Measurements from ENCODE around the gene WDR88. TPM values are rescaled to one million over a fixed set of nuclear protein-coding genes. Genes with fewer than 3 reads are reported as not detected.

The WDR88 gene
- total RNA-seq, 4 donors from 2014 or later = not detected

DNA sequence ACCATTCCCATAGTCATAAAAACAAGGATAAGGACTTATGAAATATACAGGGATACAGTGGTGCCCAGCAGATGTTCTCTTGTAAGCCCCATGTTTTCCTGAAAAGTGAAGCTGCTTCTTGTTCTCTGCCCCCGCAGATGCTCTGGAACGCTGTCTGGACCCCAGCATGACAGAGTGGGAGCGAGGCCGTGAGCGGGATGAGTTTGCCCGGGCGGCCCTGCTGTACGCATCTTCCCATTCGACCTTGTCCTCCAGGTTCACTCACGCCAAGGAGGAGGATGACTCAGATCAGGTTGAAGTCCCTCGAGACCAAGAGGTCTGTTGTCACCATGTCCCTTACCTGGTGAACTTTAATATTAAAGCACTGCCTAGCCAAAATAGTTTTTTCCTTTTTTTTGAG, 20.3 kb upstream of the WDR88 start:
- Histone ChIP-seq H3K27ac (replicated peaks in 1 of 4) (no peak overlapping the region), H3K36me3 (peaks cover 81 to 100% (median 97%) of the 10 kb centered on the region in 4 donors), H3K4me3 (no peak overlapping the region), H3K4me1 (no peaks in the 10 kb centered on the region), H3K27me3 (no peaks in the 10 kb centered on the region), H3K9me3 (no peaks in the 10 kb centered on the region)
- DNase-seq (ENCODE audit: extremely low spot score) = no peak
- 90% methylated on average over 11 of the region's 11 CpGs for WGBS
- intact Hi-C loops (cut with DNase I) = no loop called here
- TF ChIP-seq, protein P1, sequence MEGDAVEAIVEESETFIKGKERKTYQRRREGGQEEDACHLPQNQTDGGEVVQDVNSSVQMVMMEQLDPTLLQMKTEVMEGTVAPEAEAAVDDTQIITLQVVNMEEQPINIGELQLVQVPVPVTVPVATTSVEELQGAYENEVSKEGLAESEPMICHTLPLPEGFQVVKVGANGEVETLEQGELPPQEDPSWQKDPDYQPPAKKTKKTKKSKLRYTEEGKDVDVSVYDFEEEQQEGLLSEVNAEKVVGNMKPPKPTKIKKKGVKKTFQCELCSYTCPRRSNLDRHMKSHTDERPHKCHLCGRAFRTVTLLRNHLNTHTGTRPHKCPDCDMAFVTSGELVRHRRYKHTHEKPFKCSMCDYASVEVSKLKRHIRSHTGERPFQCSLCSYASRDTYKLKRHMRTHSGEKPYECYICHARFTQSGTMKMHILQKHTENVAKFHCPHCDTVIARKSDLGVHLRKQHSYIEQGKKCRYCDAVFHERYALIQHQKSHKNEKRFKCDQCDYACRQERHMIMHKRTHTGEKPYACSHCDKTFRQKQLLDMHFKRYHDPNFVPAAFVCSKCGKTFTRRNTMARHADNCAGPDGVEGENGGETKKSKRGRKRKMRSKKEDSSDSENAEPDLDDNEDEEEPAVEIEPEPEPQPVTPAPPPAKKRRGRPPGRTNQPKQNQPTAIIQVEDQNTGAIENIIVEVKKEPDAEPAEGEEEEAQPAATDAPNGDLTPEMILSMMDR (IDR thresholded peaks at IDR 0.05) = no peak
- TF ChIP-seq POLR2AphosphoS5 (IDR thresholded peaks at IDR 0.05) (no peak), EP300 (IDR thresholded peaks at IDR 0.05) (no peak), POLR2A (IDR thresholded peaks at IDR 0.05; ENCODE audit: low read depth) (no peak)

DNA sequence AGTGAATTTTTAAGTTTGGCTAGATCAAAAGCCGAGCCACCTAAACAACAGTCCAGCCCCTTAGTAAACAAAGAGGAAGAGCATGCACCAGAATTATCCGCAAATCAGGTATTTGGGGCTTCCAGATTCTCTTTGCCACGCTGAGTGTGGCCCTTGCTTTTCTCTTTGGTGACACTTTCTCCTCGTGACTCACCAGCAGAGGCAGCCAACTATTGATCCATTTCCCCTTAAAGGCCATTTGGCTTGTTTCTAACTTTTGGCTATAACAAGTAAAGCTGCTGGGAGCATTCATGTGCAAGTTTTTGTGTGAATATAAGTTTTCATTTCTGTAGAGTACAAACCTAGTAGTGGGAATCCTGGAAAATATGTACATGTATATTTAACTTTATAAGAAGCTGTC, 17.6 kb upstream of the WDR88 start:
- Histone ChIP-seq H3K9me3 (no peaks in the 10 kb centered on the region), H3K4me3 (no peak overlapping the region), H3K36me3 (peaks cover 83 to 100% (median 97%) of the 10 kb centered on the region in 4 donors), H3K4me1 (no peaks in the 10 kb centered on the region), H3K27ac (replicated peaks in 1 of 4) (no peak overlapping the region), H3K27me3 (no peaks in the 10 kb centered on the region)
- intact Hi-C loops (cut with DNase I) = no loop called here
- no peak for DNase-seq (ENCODE audit: extremely low spot score)
- TF ChIP-seq POLR2AphosphoS5 (IDR thresholded peaks at IDR 0.05) = no peak
- TF ChIP-seq EP300 (IDR thresholded peaks at IDR 0.05) = no peak
- TF ChIP-seq POLR2A (IDR thresholded peaks at IDR 0.05; ENCODE audit: low read depth) = no peak
- TF ChIP-seq, protein P1 (IDR thresholded peaks at IDR 0.05) = no peak
- 77% methylated on average over 4 of the region's 4 CpGs for WGBS

DNA sequence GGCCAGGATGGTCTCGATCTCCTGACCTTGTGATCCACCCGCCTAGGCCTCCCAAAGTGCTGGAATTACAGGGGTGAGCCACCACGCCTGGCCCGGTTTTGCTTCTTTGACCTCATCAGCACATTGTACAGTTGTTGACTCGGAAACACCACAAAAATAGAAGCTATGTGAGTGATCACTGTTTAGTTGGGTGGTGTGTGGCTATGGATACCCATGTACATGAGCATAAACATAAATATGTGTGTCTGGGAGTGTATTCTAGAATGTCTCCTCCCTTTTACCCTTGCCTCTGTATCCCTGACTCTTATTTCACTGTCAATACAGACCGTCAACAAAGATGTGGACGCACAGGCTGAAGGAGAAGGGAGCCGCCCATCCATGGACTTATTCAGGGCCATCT, 14.4 kb upstream of the WDR88 start:
- H3K36me3 ChIP-seq = peaks cover 63 to 94% (median 86%) of the 10 kb centered on the region in 4 donors
- intact Hi-C loops (cut with DNase I) = no loop called here
- WGBS = 90% methylated on average over 8 of the region's 8 CpGs
- no peaks in the 10 kb centered on the region for H3K9me3 ChIP-seq
- TF ChIP-seq EP300 (IDR thresholded peaks at IDR 0.05) = no peak
- TF ChIP-seq POLR2A (IDR thresholded peaks at IDR 0.05; ENCODE audit: low read depth) = no peak
- TF ChIP-seq, protein P1 (IDR thresholded peaks at IDR 0.05) = no peak
- DNase-seq (ENCODE audit: extremely low spot score) = no peak
- no peaks in the 10 kb centered on the region for H3K4me1 ChIP-seq
- H3K27me3 ChIP-seq = no peaks in the 10 kb centered on the region
- no peak overlapping the region for H3K27ac ChIP-seq (replicated peaks in 1 of 4)
- H3K4me3 ChIP-seq = no peak overlapping the region

DNA sequence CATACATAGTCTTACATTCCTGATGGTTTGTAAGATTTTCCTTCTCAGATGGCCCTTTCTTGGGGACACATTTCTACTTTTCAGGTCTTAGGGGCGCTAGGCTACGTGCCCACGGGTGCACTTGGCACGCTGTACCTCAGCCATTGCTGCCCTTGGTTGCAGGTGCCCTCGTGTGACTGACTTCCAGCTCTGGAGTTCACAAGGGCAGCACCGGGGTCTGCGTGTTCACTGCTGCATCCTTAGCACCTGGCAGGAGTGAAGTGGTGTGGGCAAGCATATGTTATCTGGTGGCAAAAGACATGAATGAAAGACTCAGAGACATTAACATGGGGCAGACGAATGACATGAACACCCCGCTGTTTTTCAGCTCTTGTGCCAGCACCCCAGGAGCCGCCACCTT, 13.3 kb upstream of the WDR88 start:
- WGBS = 95% methylated on average over 10 of the region's 10 CpGs
- intact Hi-C loops (cut with DNase I) = no loop called here
- H3K4me1 ChIP-seq = no peaks in the 10 kb centered on the region
- H3K27ac ChIP-seq (replicated peaks in 1 of 4) = no peak overlapping the region
- no peak for TF ChIP-seq EP300 (IDR thresholded peaks at IDR 0.05)
- TF ChIP-seq, protein P1 (IDR thresholded peaks at IDR 0.05) = no peak
- no peak for TF ChIP-seq POLR2AphosphoS5 (IDR thresholded peaks at IDR 0.05)
- H3K4me3 ChIP-seq = no peak overlapping the region
- H3K27me3 ChIP-seq = no peaks in the 10 kb centered on the region
- no peak for DNase-seq (ENCODE audit: extremely low spot score)
- H3K9me3 ChIP-seq = no peaks in the 10 kb centered on the region
- H3K36me3 ChIP-seq = peaks cover 52 to 89% (median 78%) of the 10 kb centered on the region in 4 donors
